OCI-LY1 (cell line): ENCODE data around the gene THUMPD3.

Source experiments
- H2AFZ ChIP-seq: fragments of 200-600 bp; sonication (generic), shearing (Covaris generic); 2 replicates; pipeline ENCODE4 v1.6.0; 2014; ENCODE audit warnings: antibody characterized with exemption, mild to moderate bottlenecking, low read length
- H3F3A ChIP-seq: fragments of 200-600 bp; sonication (generic), shearing (Covaris generic); 2 replicates; pipeline ENCODE4 v1.6.0; 2014; ENCODE audit warnings: mild to moderate bottlenecking, antibody characterized with exemption, low read length, moderate library complexity; ENCODE audit not compliant: insufficient read depth
- H3K27ac ChIP-seq: fragments of 200-600 bp; sonication (generic); 2 replicates; pipeline ENCODE4 v1.5.1; 2014; ENCODE audit warnings: low read length, mixed run types, mild to moderate bottlenecking, low read depth; ENCODE audit not compliant: poor library complexity, severe bottlenecking
- H3K27me3 ChIP-seq: fragments of 200-600 bp; sonication (generic); 2 replicates; pipeline ENCODE4 v1.6.0; 2014; ENCODE audit warnings: antibody characterized with exemption, mild to moderate bottlenecking, low read length, moderate library complexity; ENCODE audit not compliant: insufficient read depth
- H3K36me3 ChIP-seq: fragments of 200-600 bp; sonication (generic); 2 replicates; pipeline ENCODE4 v1.6.1; 2014; ENCODE audit warnings: mild to moderate bottlenecking, antibody characterized with exemption, low read length, moderate library complexity, mixed read lengths; ENCODE audit not compliant: insufficient read depth
- H3K4me1 ChIP-seq: fragments of 200-600 bp; sonication (generic); 2 replicates; pipeline ENCODE4 v1.5.1; 2014; ENCODE audit warnings: mild to moderate bottlenecking, low read length, moderate library complexity; ENCODE audit not compliant: insufficient read depth, severe bottlenecking
- H3K4me2 ChIP-seq: fragments of 200-600 bp; sonication (generic), shearing (Covaris generic); 2 replicates; pipeline ENCODE4 v1.6.1; 2014; ENCODE audit warnings: low read length
- H3K4me3 ChIP-seq: fragments of 200-600 bp; sonication (generic); 2 replicates; pipeline ENCODE4 v1.5.1; 2014; ENCODE audit warnings: low read length, low read depth, mild to moderate bottlenecking, mixed read lengths; ENCODE audit not compliant: poor library complexity, severe bottlenecking
- H3K79me2 ChIP-seq: fragments of 200-600 bp; shearing (Covaris generic); 2 replicates; pipeline ENCODE4 v1.6.1; 2016; ENCODE audit warnings: mixed run types, low read length, mixed read lengths; ENCODE audit not compliant: insufficient read depth
- H3K9ac ChIP-seq: fragments of 200-600 bp; sonication (generic), shearing (Covaris generic); 2 replicates; pipeline ENCODE4 v1.6.1; 2014; ENCODE audit warnings: mild to moderate bottlenecking, low read length, mixed read lengths
- H3K9me2 ChIP-seq: fragments of 200-600 bp; sonication (generic), shearing (Covaris generic); 2 replicates; pipeline ENCODE4 v1.6.1; 2014; ENCODE audit warnings: low read depth, mild to moderate bottlenecking, low read length, mixed read lengths
- H3K9me3 ChIP-seq: fragments of 200-600 bp; shearing (Covaris generic); 2 replicates; pipeline ENCODE4 v1.6.1; 2014; ENCODE audit warnings: low read length, mixed read lengths
- H4K20me1 ChIP-seq: fragments of 200-600 bp; sonication (generic), shearing (Covaris generic); 2 replicates; pipeline ENCODE4 v1.6.0; 2016; ENCODE audit warnings: mild to moderate bottlenecking, low read length; ENCODE audit not compliant: insufficient read depth
- CTCF ChIP-seq: fragments of 200-600 bp; sonication (generic), shearing (Covaris generic); IDR thresholded peaks from 2 replicates; pipeline ENCODE4 v1.5.1; 2017; ENCODE audit warnings: mild to moderate bottlenecking, antibody characterized with exemption, low read length, moderate library complexity, mixed read lengths
- EZH2 ChIP-seq: fragments of 200-600 bp; sonication (generic), shearing (Covaris generic); IDR thresholded peaks from 2 replicates; pipeline ENCODE4 v1.8.0; 2017; ENCODE audit warnings: borderline replicate concordance, mixed run types, mild to moderate bottlenecking, antibody characterized with exemption, low read length, moderate library complexity, mixed read lengths

THUMPD3 gene

GRCh38 chr3:9397906-9398699 is 35.2 kb downstream of the THUMPD3 start:
- Histone ChIP-seq H3K4me3 (peak overlapping the region; percentile 89), H3K27ac (peak overlapping the region; percentile 77), H3K79me2 (peaks cover 87% of the 10 kb centered on the region), H3K36me3 (peaks cover 35% of the 10 kb centered on the region), H2AFZ (no peak overlapping the region), H3F3A (no peaks in the 10 kb centered on the region), H3K4me1 (peaks cover 60% of the 10 kb centered on the region), H3K9me3 (no peaks in the 10 kb centered on the region), H3K4me2 (peak overlapping the region; percentile 91), H4K20me1 (no peaks in the 10 kb centered on the region), H3K9me2 (no peaks in the 10 kb centered on the region), H3K9ac (peak overlapping the region; percentile 95), H3K27me3 (no peaks in the 10 kb centered on the region)
- no peak for TF ChIP-seq CTCF
- no peak for TF ChIP-seq EZH2

- Histone ChIP-seq H3K27me3 (no peaks in the 10 kb centered on the region), H3K4me2 (peak overlapping the region; percentile 91), H3K79me2 (peaks cover 87% of the 10 kb centered on the region), H3K9ac (peak overlapping the region; percentile 95), H3K4me3 (peak overlapping the region; percentile 89), H2AFZ (no peak overlapping the region), H3K36me3 (peaks cover 28% of the 10 kb centered on the region), H3K9me2 (no peaks in the 10 kb centered on the region), H4K20me1 (no peaks in the 10 kb centered on the region), H3K4me1 (peaks cover 67% of the 10 kb centered on the region), H3F3A (no peaks in the 10 kb centered on the region), H3K9me3 (no peaks in the 10 kb centered on the region), H3K27ac (peak overlapping the region; percentile 77)
- TF ChIP-seq EZH2: no peak
- TF ChIP-seq CTCF: no peak
Measured at GRCh38 chr3:9398700-9399336, 36.0 kb downstream of the THUMPD3 start.

GRCh38 chr3:9399337-9399703 is 36.5 kb downstream of the THUMPD3 start:
- H4K20me1 ChIP-seq: no peaks in the 10 kb centered on the region
- H2AFZ ChIP-seq: no peak overlapping the region
- peaks cover 23% of the 10 kb centered on the region for H3K36me3 ChIP-seq
- H3K9me2 ChIP-seq: no peaks in the 10 kb centered on the region
- peak overlapping the region; percentile 95 for H3K9ac ChIP-seq
- no peaks in the 10 kb centered on the region for H3K9me3 ChIP-seq
- peak overlapping the region; percentile 91 for H3K4me2 ChIP-seq
- peaks cover 87% of the 10 kb centered on the region for H3K79me2 ChIP-seq
- TF ChIP-seq CTCF (no peak), EZH2 (no peak)
- peaks cover 72% of the 10 kb centered on the region for H3K4me1 ChIP-seq
- no peaks in the 10 kb centered on the region for H3F3A ChIP-seq
- H3K4me3 ChIP-seq: peak overlapping the region; percentile 89
- H3K27ac ChIP-seq: peak overlapping the region; percentile 77
- no peaks in the 10 kb centered on the region for H3K27me3 ChIP-seq
